Endothelial cell of umbilical vein (primary cell): Measurements from ENCODE around the gene OTULIN. TPM values are rescaled to one million over a fixed set of nuclear protein-coding genes. Genes with fewer than 3 reads are reported as not detected.

ENCODE experiments used
- BruUV-seq: library from RNA; stranded (reverse); fragments of 400-500 nt; replicated peaks from 2 replicates; lab custom pipeline; 2021; lab: Mats Ljungman, UMichigan
- CTCF ChIA-PET: fragments of 300-600, 350-600 bp; sonication (Branson Sonifier 250); formaldehyde crosslinking; loops from one replicate; lab custom pipeline; 2021; ENCODE audit warnings: antibody characterized with exemption, inconsistent platforms; lab: Charles Lee
- POLR2A ChIA-PET: fragments of 300-600, 350-600 bp; sonication (Branson Sonifier 250); formaldehyde crosslinking; loops from one replicate; lab custom pipeline; 2021; ENCODE audit warnings: antibody characterized with exemption, inconsistent platforms; lab: Charles Lee
- DNase-seq: peaks from one replicate; pipeline ENCODE4 v3.0.0-alpha.2; 2011; ENCODE audit warnings: low read depth, low spot score
- FAIRE-seq: peaks from 2 replicates; lab custom pipeline; 2011; peaks lifted over from hg19 to GRCh38; lab: Jason Lieb, UNC
- H2AFZ ChIP-seq: 2 replicates; pipeline ENCODE4 v1.6.0; 2012; ENCODE audit warnings: low read depth, low read length, control low read depth, inconsistent platforms
- H3K27ac ChIP-seq: 2 replicates; pipeline ENCODE4 v1.5.1; 2011; ENCODE audit warnings: low read depth, mild to moderate bottlenecking, control low read depth, low read length, moderate library complexity; ENCODE audit not compliant: insufficient read depth
- H3K27me3 ChIP-seq, 2 experiments: 2 replicates each; pipeline versions ENCODE4 v1.6.0 to v1.6.1; 2011; ENCODE audit warnings: low read length in 2 of 2, mixed read lengths in 1 of 2; ENCODE audit not compliant: control insufficient read depth in 2 of 2, insufficient read depth in 2 of 2
- H3K36me3 ChIP-seq, 2 experiments: 2 replicates in 1 of 2; 3 replicates in 1 of 2; pipeline ENCODE4 v1.5.1; 2011; ENCODE audit warnings: low read length in 2 of 2, mild to moderate bottlenecking in 1 of 2, moderate library complexity in 1 of 2; ENCODE audit not compliant: control insufficient read depth in 2 of 2, insufficient read depth in 2 of 2; ENCODE audit errors: extremely low read depth in 1 of 2
- H3K4me1 ChIP-seq: 3 replicates; pipeline ENCODE4 v1.5.1; 2011; ENCODE audit warnings: mild to moderate bottlenecking, low read length; ENCODE audit not compliant: control insufficient read depth, insufficient read depth; ENCODE audit errors: extremely low read depth
- H3K4me2 ChIP-seq: 2 replicates; pipeline ENCODE4 v1.6.1; 2011; ENCODE audit warnings: low read length, control low read depth, mixed read lengths; ENCODE audit not compliant: insufficient read depth
- H3K4me3 ChIP-seq, 3 experiments: fragments of 200-600 bp in 1 of 3; sonication (generic), shearing (Covaris generic) in 1 of 3; replicated peaks in 1 of 3; 2 replicates each; pipeline ENCODE4 v1.5.1; 2011 to 2016; ENCODE audit warnings: control low read depth in 3 of 3, low read length in 3 of 3, mild to moderate bottlenecking in 2 of 3, inconsistent platforms in 1 of 3, low read depth in 1 of 3, moderate library complexity in 1 of 3; ENCODE audit not compliant: insufficient read depth in 1 of 3
- H3K79me2 ChIP-seq: 2 replicates; pipeline ENCODE4 v1.6.0; 2012; ENCODE audit warnings: low read length, inconsistent platforms; ENCODE audit not compliant: control insufficient read depth, insufficient read depth
- H3K9ac ChIP-seq: replicated peaks from 2 replicates; pipeline ENCODE3; 2011; ENCODE audit warnings: low read length, control low read depth; ENCODE audit not compliant: insufficient read depth; ENCODE audit errors: extremely low read depth
- H3K9me1 ChIP-seq: replicated peaks from 3 replicates; pipeline ENCODE4 v1.6.0; 2011; ENCODE audit warnings: mild to moderate bottlenecking, low read length; ENCODE audit not compliant: control insufficient read depth, insufficient read depth; ENCODE audit errors: extremely low read depth
- H3K9me3 ChIP-seq: replicated peaks from 2 replicates; pipeline ENCODE4 v1.5.1; 2012; ENCODE audit warnings: low read length, inconsistent platforms; ENCODE audit not compliant: control insufficient read depth, insufficient read depth
- H4K20me1 ChIP-seq: replicated peaks from 2 replicates; pipeline ENCODE3; 2011; ENCODE audit warnings: mild to moderate bottlenecking, low read length; ENCODE audit not compliant: control insufficient read depth, insufficient read depth; ENCODE audit errors: extremely low read depth
- CTCF ChIP-seq, 2 donors: IDR thresholded peaks; 1 replicate in 1 of 2; 2 replicates in 1 of 2; pipeline ENCODE4 v1.5.1; 2011; ENCODE audit warnings: low read length in 2 of 2, mild to moderate bottlenecking in 2 of 2, moderate library complexity in 2 of 2, control low read depth in 1 of 2, inconsistent platforms in 1 of 2, low read depth in 1 of 2; ENCODE audit not compliant: insufficient read depth in 1 of 2; ENCODE audit errors: extremely low read depth in 1 of 2
- EZH2 ChIP-seq: IDR thresholded peaks from 2 replicates; pipeline ENCODE4 v1.6.1; 2012; ENCODE audit warnings: borderline replicate concordance, low read depth, mild to moderate bottlenecking, moderate library complexity, low read length, inconsistent platforms; ENCODE audit not compliant: severe bottlenecking
- FOS ChIP-seq: IDR thresholded peaks from 2 replicates; pipeline ENCODE4 v1.6.1; 2011; ENCODE audit warnings: mild to moderate bottlenecking, low read length, moderate library complexity, borderline replicate concordance; ENCODE audit not compliant: insufficient read depth
- GATA2 ChIP-seq: IDR thresholded peaks from 2 replicates; pipeline ENCODE4 v1.7.0; 2011; ENCODE audit warnings: low read depth, mild to moderate bottlenecking, moderate library complexity, mixed read lengths, low read length; ENCODE audit not compliant: insufficient read length, insufficient read depth
- JUN ChIP-seq: IDR thresholded peaks from 2 replicates; pipeline ENCODE4 v1.6.1; 2011; ENCODE audit warnings: borderline replicate concordance, low read depth; ENCODE audit not compliant: insufficient read length, insufficient read depth
- MAX ChIP-seq: IDR thresholded peaks from 2 replicates; pipeline ENCODE4 v1.6.1; 2011; ENCODE audit not compliant: insufficient read depth, insufficient read length
- MYC ChIP-seq: IDR thresholded peaks from one replicate; pipeline ENCODE4 v1.6.1; 2011; ENCODE audit warnings: mild to moderate bottlenecking, low read depth, low read length
- POLR2A ChIP-seq: IDR thresholded peaks from 2 replicates; pipeline ENCODE4 v1.6.1; 2012; ENCODE audit warnings: low read depth, mild to moderate bottlenecking, control low read depth, low read length
- POLR2AphosphoS5 ChIP-seq: IDR thresholded peaks from 2 replicates; pipeline ENCODE4 v1.6.1; 2012; ENCODE audit warnings: low read depth, mild to moderate bottlenecking, control low read depth, low read length, moderate library complexity; ENCODE audit not compliant: insufficient read depth
- dilution Hi-C: fragments of 300-500 bp; cut with MboI; formaldehyde crosslinking; loops from one replicate; pipeline ENCODE4 v1.15.0; 2019; ENCODE audit warnings: low sequenced_read_pairs; ENCODE audit not compliant: extremely low pct_ligation_motif_present
- intact Hi-C: fragments of 100-400 bp; cut with micrococcal nuclease; formaldehyde crosslinking; loops from one replicate; pipeline ENCODE4 v1.10.0; 2022
- polyA plus RNA-seq, 4 experiments: library from polyadenylated mRNA; depleted of rRNA in 3 of 4; stranded (reverse) in 3 of 4; unstranded in 1 of 4; fragments of >200 nt; gene quantifications; 2 replicates each; pipeline versions ENCODE4 v1.2.1 to v1.2.3, GENCODE V29; 2011 to 2012; ENCODE audit warnings: missing spikeins in 1 of 4
- total RNA-seq: library from RNA; stranded (reverse); gene quantifications from 2 replicates; pipeline ENCODE4 v1.2.3, GENCODE V29; 2021

The OTULIN gene
- total and polyA plus RNA-seq, 2 donors (not counting 3 experiments of a cell fraction or from before 2014, with no cell fraction given), result 7.8 to 30.2 TPM

- Histone ChIP-seq H3K9me3 (no peaks in the 10 kb centered on the region), H4K20me1 (no peaks in the 10 kb centered on the region), H3K36me3 (peaks cover 5 to 13% of the 10 kb centered on the region in 2 experiments), H3K79me2 (no peaks in the 10 kb centered on the region), H3K27ac (no peak overlapping the region), H3K4me2 (no peak overlapping the region), H3K27me3 (no peaks in the 10 kb centered on the region), H3K4me1 (peaks cover under 1% of the 10 kb centered on the region), H3K4me3 (no peak overlapping the region), H3K9ac (no peak overlapping the region), H3K9me1 (no peaks in the 10 kb centered on the region), H2AFZ (no peak overlapping the region)
- intact Hi-C loops (no loop called here), dilution Hi-C loops (no loop called here)
- TF ChIP-seq POLR2A (no peak), POLR2AphosphoS5 (no peak), GATA2 (no peak), JUN (no peak), MAX (no peak), CTCF (IDR thresholded peaks at IDR 0.05; ENCODE audit: extremely low read depth in 1 of 2, insufficient read depth in 1 of 2, low read depth in 1 of 2, low read length in 2 of 2) (no peak), FOS (no peak), MYC (no peak), EZH2 (no peak)
- ChIA-PET CTCF (interaction anchor here (1.1 kb wide), 1 partner anchor 303 kb away, joined by 3 read pairs; no protein-coding TSS in a partner anchor), POLR2A (no interaction called here)
- BruUV-seq, result no TSS peak
- DNase-seq (no peak), FAIRE-seq (no peak)
Measured at GRCh38 chr5:14700478-14701436, 36.2 kb downstream of the OTULIN start.
